Right atrium auricular region (tissue), 2 donors: ENCODE measurements around the gene AOX1. TPM values are rescaled to one million over a fixed set of nuclear protein-coding genes. Genes with fewer than 3 reads are reported as not detected.
"Not testable (repeated sequence)": the region's sequence is repeated elsewhere in the genome, so short reads cannot be mapped to it uniquely, and the experiment has no call there.

Experiments
- DNase-seq: peaks from one replicate; pipeline ENCODE4 v3.0.0-alpha.2; 2019; ENCODE audit warnings: low spot score
- H3K27ac ChIP-seq, 2 donors: fragments of 200-600 bp; sonication (generic); 1 replicate in 1 of 2; 2 replicates in 1 of 2; pipeline ENCODE4 v1.5.1; 2016 to 2019
- H3K27me3 ChIP-seq, 2 donors: fragments of 200-600 bp; sonication (generic); one replicate each; pipeline versions ENCODE4 v1.5.1 to v1.6.0; 2017 to 2019
- H3K36me3 ChIP-seq: fragments of 200-600 bp; sonication (generic); one replicate; pipeline ENCODE4 v1.5.1; 2016
- H3K4me1 ChIP-seq, 2 donors: fragments of 200-600 bp; sonication (generic); one replicate each; pipeline versions ENCODE4 v1.5.1 to v1.6.0; 2017 to 2019
- H3K4me3 ChIP-seq, 2 donors: fragments of 200-600 bp; sonication (generic); 1 replicate in 1 of 2; 2 replicates in 1 of 2; pipeline ENCODE4 v1.5.1; 2017 to 2019; ENCODE audit warnings: mild to moderate bottlenecking in 1 of 2, moderate library complexity in 1 of 2
- H3K9me3 ChIP-seq, 2 donors: fragments of 200-600 bp; sonication (generic); one replicate each; pipeline ENCODE4 v1.5.1; 2019
- CTCF ChIP-seq, 2 donors: fragments of 200-600 bp; sonication (generic); IDR thresholded peaks; one replicate each; pipeline ENCODE4 v1.5.1; 2019; ENCODE audit warnings: antibody characterized with exemption in 2 of 2
- total RNA-seq, 2 donors: library from RNA; depleted of rRNA; stranded (reverse); fragments of >200 nt; gene quantifications; one replicate each; pipeline ENCODE4 v1.1.0, GENCODE V29; 2016

Gene AOX1
- total RNA-seq, 2 donors from 2014 or later = 12.2 to 48.2 TPM

- no peak overlapping the region for H3K4me3 ChIP-seq
- no peaks in the 10 kb centered on the region for H3K27me3 ChIP-seq
- H3K9me3 ChIP-seq = no peaks in the 10 kb centered on the region
- H3K36me3 ChIP-seq = no peaks in the 10 kb centered on the region
- H3K27ac ChIP-seq = no peak overlapping the region
- H3K4me1 ChIP-seq = peaks cover 0 to 7% of the 10 kb centered on the region in 2 donors
- DNase-seq = no peak
- no peak for TF ChIP-seq CTCF (IDR thresholded peaks at IDR 0.05)
Observed at GRCh38 chr2:200681697-200682096, 95.9 kb downstream of the AOX1 start.

DNA sequence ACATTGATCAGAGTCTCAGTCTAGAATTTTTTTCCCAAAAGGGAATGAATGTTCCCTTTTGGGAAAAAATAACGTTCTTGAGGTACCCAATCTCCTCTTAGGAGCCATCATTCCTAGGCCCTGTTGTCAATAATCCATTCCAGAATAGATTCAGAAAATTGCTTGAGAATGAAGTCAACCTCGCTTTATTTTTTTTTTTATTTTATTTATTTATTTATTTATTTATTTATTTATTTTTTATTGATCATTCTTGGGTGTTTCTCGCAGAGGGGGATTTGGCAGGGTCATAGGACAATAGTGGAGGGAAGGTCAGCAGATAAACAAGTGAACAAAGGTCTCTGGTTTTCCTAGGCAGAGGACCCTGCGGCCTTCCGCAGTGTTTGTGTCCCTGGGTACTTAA, 96.6 kb downstream of the AOX1 start:
- not testable (repeated sequence) for H3K4me3 ChIP-seq, H3K27ac ChIP-seq, H3K27me3 ChIP-seq, DNase-seq, H3K36me3 ChIP-seq, H3K9me3 ChIP-seq, H3K4me1 ChIP-seq

GRCh38 chr2:200687922-200688920, 102.4 kb downstream of the AOX1 start:
- no peak overlapping the region for H3K4me3 ChIP-seq
- no peak for DNase-seq
- no peak for TF ChIP-seq CTCF (IDR thresholded peaks at IDR 0.05)
- H3K36me3 ChIP-seq = no peaks in the 10 kb centered on the region
- H3K9me3 ChIP-seq = no peaks in the 10 kb centered on the region
- no peaks in the 10 kb centered on the region for H3K27me3 ChIP-seq
- no peak overlapping the region for H3K27ac ChIP-seq
- no peaks in the 10 kb centered on the region for H3K4me1 ChIP-seq

DNA sequence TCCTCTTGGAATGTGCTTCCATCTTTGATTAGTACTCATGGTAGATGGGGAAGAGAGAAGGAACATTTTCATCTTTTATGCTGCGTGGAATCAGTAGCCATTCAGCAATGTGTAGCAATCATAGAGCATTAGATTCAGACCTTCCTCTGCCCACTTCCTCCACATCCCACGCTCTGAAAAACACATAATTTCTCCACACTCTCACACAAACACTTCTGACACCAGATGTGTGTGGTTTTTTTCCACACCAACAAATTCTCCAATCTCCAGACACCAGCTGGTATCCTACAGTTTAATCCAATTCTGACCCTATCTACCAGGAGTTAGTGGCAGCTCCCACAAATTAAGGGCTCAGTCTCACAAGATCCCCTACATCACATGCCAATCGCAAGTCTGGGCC, 103.3 kb downstream of the AOX1 start:
- H3K4me1 ChIP-seq = no peaks in the 10 kb centered on the region
- no peaks in the 10 kb centered on the region for H3K27me3 ChIP-seq
- H3K9me3 ChIP-seq = no peaks in the 10 kb centered on the region
- no peaks in the 10 kb centered on the region for H3K36me3 ChIP-seq
- no peak for TF ChIP-seq CTCF (IDR thresholded peaks at IDR 0.05)
- no peak overlapping the region for H3K4me3 ChIP-seq
- no peak overlapping the region for H3K27ac ChIP-seq
- DNase-seq = no peak

- no peak for TF ChIP-seq CTCF (IDR thresholded peaks at IDR 0.05)
- H3K36me3 ChIP-seq = no peaks in the 10 kb centered on the region
- no peak for DNase-seq
- H3K4me3 ChIP-seq = no peak overlapping the region
- H3K27ac ChIP-seq = no peak overlapping the region
- H3K27me3 ChIP-seq = no peaks in the 10 kb centered on the region
- no peaks in the 10 kb centered on the region for H3K4me1 ChIP-seq
- H3K9me3 ChIP-seq = no peaks in the 10 kb centered on the region
Observed at GRCh38 chr2:200693836-200694470, 108.1 kb downstream of the AOX1 start.

GRCh38 chr2:200695191-200695590, 109.4 kb downstream of the AOX1 start:
- no peak overlapping the region for H3K27ac ChIP-seq
- H3K4me1 ChIP-seq = no peaks in the 10 kb centered on the region
- no peak for TF ChIP-seq CTCF (IDR thresholded peaks at IDR 0.05)
- no peaks in the 10 kb centered on the region for H3K27me3 ChIP-seq
- no peak for DNase-seq
- H3K4me3 ChIP-seq = no peak overlapping the region
- H3K9me3 ChIP-seq = no peaks in the 10 kb centered on the region
- no peaks in the 10 kb centered on the region for H3K36me3 ChIP-seq
